HEK293 (cell line): ENCODE data around the gene KLHDC4.

Experiments
- CTCF ChIP-seq: fragments of 450-650 bp; formaldehyde crosslinking; IDR thresholded peaks from 2 replicates; pipeline ENCODE4 v1.5.1; 2016; ENCODE audit warnings: missing biosample characterization, missing genetic modification characterization
- PRDM4 ChIP-seq: fragments of 450-650 bp; formaldehyde crosslinking; IDR thresholded peaks from 2 replicates; pipeline ENCODE4 v1.5.1; 2017; ENCODE audit warnings: missing biosample characterization, missing genetic modification characterization
- ZBTB7A ChIP-seq: fragments of 450-650 bp; formaldehyde crosslinking; IDR thresholded peaks from 2 replicates; pipeline ENCODE4 v1.5.1; 2016; ENCODE audit warnings: low read depth, missing biosample characterization, missing genetic modification characterization
- ZIC2 ChIP-seq: fragments of 450-650 bp; formaldehyde crosslinking; IDR thresholded peaks from 2 replicates; pipeline ENCODE4 v1.5.1; 2016; ENCODE audit warnings: missing biosample characterization, missing genetic modification characterization
- ZNF10 ChIP-seq: fragments of 450-650 bp; formaldehyde crosslinking; IDR thresholded peaks from 2 replicates; pipeline ENCODE4 v1.5.1; 2017; ENCODE audit warnings: missing biosample characterization, missing genetic modification characterization
- ZNF121 ChIP-seq: fragments of 450-650 bp; formaldehyde crosslinking; IDR thresholded peaks from 2 replicates; pipeline ENCODE4 v1.5.1; 2016; ENCODE audit warnings: missing biosample characterization, missing genetic modification characterization
- ZNF133 ChIP-seq: fragments of 450-650 bp; formaldehyde crosslinking; IDR thresholded peaks from 2 replicates; pipeline ENCODE4 v1.5.1; 2016; ENCODE audit warnings: missing biosample characterization, missing genetic modification characterization
- ZNF514 ChIP-seq: fragments of 450-650 bp; formaldehyde crosslinking; IDR thresholded peaks from 2 replicates; pipeline ENCODE4 v1.5.1; 2016; ENCODE audit warnings: missing biosample characterization, missing genetic modification characterization
- ZNF704 ChIP-seq: fragments of 450-650 bp; formaldehyde crosslinking; IDR thresholded peaks from 2 replicates; pipeline ENCODE4 v1.5.1; 2016; ENCODE audit warnings: missing biosample characterization, missing genetic modification characterization

GRCh38 chr16:87696726-87697125 is 69.1 kb downstream of the KLHDC4 start:
- TF ChIP-seq CTCF (tag by site-specific recombination) (no peak), ZNF10 (tag by site-specific recombination) (no peak), ZNF704 (tag by site-specific recombination) (no peak), PRDM4 (tag by site-specific recombination) (no peak), ZNF514 (tag by site-specific recombination) (no peak), ZIC2 (tag by site-specific recombination) (no peak), ZNF121 (tag by site-specific recombination) (no peak), ZBTB7A (no peak), ZNF133 (tag by site-specific recombination) (no peak)
